ENCODE results near the gene DRG2.

The DRG2 gene

GRCh38 chr17:18079543-18079942 is 8.2 kb upstream of the DRG2 start:
- DNase-seq, result no peak

- no peak for DNase-seq
These were observed 3.5 kb upstream of the DRG2 start for GRCh38 chr17:18084256-18084655.

GRCh38 chr17:18089613-18090012 is 1.9 kb downstream of the DRG2 start:
- no peak for DNase-seq

GRCh38 chr17:18093616-18094408 is 6.1 kb downstream of the DRG2 start:
- DNase-seq, result no peak

- no peak for DNase-seq
These were observed 6.7 kb downstream of the DRG2 start for GRCh38 chr17:18094409-18094807.

GRCh38 chr17:18099516-18099915 is 11.8 kb downstream of the DRG2 start:
- DNase-seq, result no peak

GRCh38 chr17:18100616-18101015 is 12.9 kb downstream of the DRG2 start:
- DNase-seq, result no peak

GRCh38 chr17:18101828-18102227 is 14.1 kb downstream of the DRG2 start:
- no peak for DNase-seq

GRCh38 chr17:18102640-18103039 is 14.9 kb downstream of the DRG2 start:
- DNase-seq, result no peak

- no peak for DNase-seq
These were observed 17.3 kb downstream of the DRG2 start for GRCh38 chr17:18105027-18105426.

- no peak for DNase-seq
These were observed 17.8 kb downstream of the DRG2 start for GRCh38 chr17:18105595-18105994.

- no peak for DNase-seq
These were observed 18.5 kb downstream of the DRG2 start for GRCh38 chr17:18106211-18106610.

GRCh38 chr17:18107061-18107790 is 19.5 kb downstream of the DRG2 start:
- DNase-seq, result no peak

- no peak for DNase-seq
These were observed 20.2 kb downstream of the DRG2 start for GRCh38 chr17:18107971-18108370.

- no peak for DNase-seq
These were observed 20.9 kb downstream of the DRG2 start, which contains the start of gene MYO15A for GRCh38 chr17:18108401-18109312. Gene MYO15A (plus strand): TSS chr17:18108756. CDS start chr17:18118801, 10,045 bp downstream.

- DNase-seq, result no peak
These were observed 22.3 kb downstream of the DRG2 start for GRCh38 chr17:18109935-18110485.

GRCh38 chr17:18110636-18111145 is 22.9 kb downstream of the DRG2 start:
- DNase-seq, result no peak

GRCh38 chr17:18111330-18111971 is 23.7 kb downstream of the DRG2 start:
- DNase-seq, result no peak

- DNase-seq, result no peak
These were observed 27.8 kb downstream of the DRG2 start for GRCh38 chr17:18115517-18115916.

- no peak for DNase-seq
These were observed 28.3 kb downstream of the DRG2 start for GRCh38 chr17:18116078-18116477.

- no peak for DNase-seq
These were observed 29.8 kb downstream of the DRG2 start for GRCh38 chr17:18117533-18117932.

All from NCI-H524 treated with DMSO at 0.1 percent for 48 hours (cell line).